HEK293 (cell line): Measurements from ENCODE around the gene ANTXR2.

Experiments used
- CTCF ChIA-PET: fragments of 350-600 bp; formaldehyde crosslinking; extraction: SDS; loops from one replicate; lab custom pipeline; 2021; ENCODE audit warnings: antibody characterized with exemption; lab: Yijun Ruan, JAX
- POLR2A ChIA-PET: fragments of 300-600 bp; formaldehyde crosslinking; extraction: SDS; loops from one replicate; lab custom pipeline; 2020; ENCODE audit warnings: antibody characterized with exemption, inconsistent platforms; lab: Yijun Ruan, JAX
- H3K27ac ChIP-seq: fragments of 200-500 bp; sonication (Bioruptor generic); 2 replicates; pipeline ENCODE4 v1.5.1; 2014; ENCODE audit warnings: low read depth, low read length, control low read depth, inconsistent platforms; ENCODE audit errors: extremely low read depth
- H3K36me3 ChIP-seq, 2 experiments: fragments of 200-500 bp in 1 of 2; sonication (Bioruptor generic) in 1 of 2; 1 replicate in 1 of 2; 2 replicates in 1 of 2; pipeline ENCODE4 v1.5.1; 2014 to 2017; ENCODE audit warnings: inconsistent platforms in 2 of 2, low read length in 2 of 2; ENCODE audit not compliant: control insufficient read depth in 2 of 2, insufficient read depth in 1 of 2
- H3K4me1 ChIP-seq: fragments of 200-500 bp; sonication (Bioruptor generic); 2 replicates; pipeline ENCODE4 v1.5.1; 2014; ENCODE audit warnings: mild to moderate bottlenecking, low read length, inconsistent platforms; ENCODE audit not compliant: control insufficient read depth, insufficient read depth
- H3K4me3 ChIP-seq: 2 replicates; pipeline ENCODE4 v1.5.1; 2011; ENCODE audit warnings: low read depth, mild to moderate bottlenecking, control low read depth, low read length, moderate library complexity
- H3K9me3 ChIP-seq: fragments of 200-500 bp; sonication (Bioruptor generic); 2 replicates; pipeline ENCODE4 v1.5.1; 2014; ENCODE audit warnings: low read depth, low read length, inconsistent platforms; ENCODE audit not compliant: control insufficient read depth, insufficient read depth
- ATF2 ChIP-seq: fragments of 450-650 bp; formaldehyde crosslinking; IDR thresholded peaks from 2 replicates; pipeline ENCODE4 v1.5.1; 2016; ENCODE audit warnings: missing biosample characterization, missing genetic modification characterization, low read depth
- GLIS1 ChIP-seq: fragments of 450-650 bp; formaldehyde crosslinking; IDR thresholded peaks from 2 replicates; pipeline ENCODE4 v1.5.1; 2016; ENCODE audit warnings: missing biosample characterization, missing genetic modification characterization
- GLIS2 ChIP-seq: fragments of 450-650 bp; formaldehyde crosslinking; IDR thresholded peaks from 2 replicates; pipeline ENCODE4 v1.5.1; 2016; ENCODE audit warnings: missing biosample characterization, missing genetic modification characterization
- MEIS1 ChIP-seq: sonication (generic); formaldehyde crosslinking; IDR thresholded peaks from 2 replicates; pipeline ENCODE4 v1.8.1; 2022; ENCODE audit warnings: missing genetic modification reagents, mild to moderate bottlenecking, borderline replicate concordance
- PRDM1 ChIP-seq: fragments of 450-650 bp; formaldehyde crosslinking; IDR thresholded peaks from 2 replicates; pipeline ENCODE4; 2016; ENCODE audit warnings: missing biosample characterization, missing genetic modification characterization
- RBAK ChIP-seq: fragments of 450-650 bp; formaldehyde crosslinking; IDR thresholded peaks from 2 replicates; pipeline ENCODE4 v1.5.1; 2016; ENCODE audit warnings: missing biosample characterization, missing genetic modification characterization
- TCF7L2 ChIP-seq: IDR thresholded peaks from 2 replicates; pipeline ENCODE4 v1.6.1; 2011; ENCODE audit warnings: low read depth, mild to moderate bottlenecking, inconsistent platforms, low read length, moderate library complexity, borderline replicate concordance
- WT1 ChIP-seq: fragments of 450-650 bp; formaldehyde crosslinking; IDR thresholded peaks from 2 replicates; pipeline ENCODE4 v1.5.1; 2016; ENCODE audit warnings: missing biosample characterization, missing genetic modification characterization
- ZBTB1 ChIP-seq: fragments of 450-650 bp; formaldehyde crosslinking; IDR thresholded peaks from 2 replicates; pipeline ENCODE4 v1.5.1; 2016; ENCODE audit warnings: missing biosample characterization, missing genetic modification characterization
- ZBTB26 ChIP-seq: fragments of 450-650 bp; formaldehyde crosslinking; optimal IDR thresholded peaks from 2 replicates; pipeline ENCODE3; 2016; ENCODE audit warnings: missing biosample characterization, mild to moderate bottlenecking, missing genetic modification characterization
- ZBTB6 ChIP-seq: fragments of 450-650 bp; formaldehyde crosslinking; IDR thresholded peaks from 2 replicates; pipeline ENCODE4 v1.5.1; 2017; ENCODE audit warnings: missing biosample characterization, missing genetic modification characterization
- ZNF132 ChIP-seq: fragments of 450-650 bp; formaldehyde crosslinking; IDR thresholded peaks from 2 replicates; pipeline ENCODE4 v1.5.1; 2017; ENCODE audit warnings: missing biosample characterization, missing genetic modification characterization, borderline replicate concordance
- ZNF324 ChIP-seq: fragments of 450-650 bp; formaldehyde crosslinking; IDR thresholded peaks from 2 replicates; pipeline ENCODE4 v1.5.1; 2016; ENCODE audit warnings: missing biosample characterization, missing genetic modification characterization
- ZNF416 ChIP-seq: fragments of 450-650 bp; formaldehyde crosslinking; IDR thresholded peaks from 2 replicates; pipeline ENCODE4 v1.5.1; 2016; ENCODE audit warnings: missing biosample characterization, missing genetic modification characterization
- ZNF433 ChIP-seq: fragments of 450-650 bp; formaldehyde crosslinking; IDR thresholded peaks from 2 replicates; pipeline ENCODE4 v1.5.1; 2016; ENCODE audit warnings: missing biosample characterization, missing genetic modification characterization, low read depth
- ZNF514 ChIP-seq: fragments of 450-650 bp; formaldehyde crosslinking; IDR thresholded peaks from 2 replicates; pipeline ENCODE4 v1.5.1; 2016; ENCODE audit warnings: missing biosample characterization, missing genetic modification characterization
- ZNF548 ChIP-seq: fragments of 450-650 bp; formaldehyde crosslinking; IDR thresholded peaks from 2 replicates; pipeline ENCODE4 v1.5.1; 2016; ENCODE audit warnings: missing biosample characterization, missing genetic modification characterization
- ZNF561 ChIP-seq: fragments of 450-650 bp; IDR thresholded peaks from 2 replicates; pipeline ENCODE4 v1.5.1; 2018; ENCODE audit warnings: missing biosample characterization, missing genetic modification characterization, borderline replicate concordance
- ZNF610 ChIP-seq: fragments of 450-650 bp; formaldehyde crosslinking; IDR thresholded peaks from 2 replicates; pipeline ENCODE4 v1.5.1; 2016; ENCODE audit warnings: missing biosample characterization, missing genetic modification characterization, borderline replicate concordance
- ZNF664 ChIP-seq: fragments of 450-650 bp; formaldehyde crosslinking; IDR thresholded peaks from 2 replicates; pipeline ENCODE4 v1.5.1; 2016; ENCODE audit warnings: missing biosample characterization, missing genetic modification characterization
- ZXDB ChIP-seq: fragments of 450-650 bp; formaldehyde crosslinking; IDR thresholded peaks from 2 replicates; pipeline ENCODE4 v1.5.1; 2016; ENCODE audit warnings: missing biosample characterization, missing genetic modification characterization
- TF ChIP-seq, protein P1 (sequence below): fragments of 450-650 bp; formaldehyde crosslinking; IDR thresholded peaks from 2 replicates; pipeline ENCODE4 v1.5.1; 2016; ENCODE audit warnings: missing biosample characterization, missing genetic modification characterization
- TF ChIP-seq, protein P2 (sequence below): fragments of 450-650 bp; formaldehyde crosslinking; conservative IDR thresholded peaks from 2 replicates; pipeline ENCODE4 v1.5.1; 2016; ENCODE audit warnings: low read depth, missing biosample characterization, missing genetic modification characterization

ANTXR2 gene

DNA sequence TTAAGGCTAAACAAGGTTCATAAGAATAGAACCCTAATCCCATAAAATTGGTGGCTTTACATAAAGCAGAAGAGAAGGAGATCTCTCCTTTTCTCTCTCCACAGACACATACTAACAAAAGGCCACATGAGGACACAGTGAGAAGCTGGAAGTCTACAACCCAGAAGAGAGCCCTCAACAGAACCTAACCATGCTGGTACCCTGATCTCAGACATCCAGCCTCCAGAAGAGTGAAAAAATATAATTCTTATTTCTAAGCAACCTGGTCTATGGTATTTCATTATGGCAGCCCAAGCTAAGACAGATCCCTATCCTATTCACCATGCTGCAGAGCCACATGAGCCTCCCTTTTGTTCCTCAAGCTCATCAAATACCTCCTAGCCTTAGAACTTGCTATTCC is 195.5 kb downstream of the ANTXR2 start:
- no peaks in the 10 kb centered on the region for H3K9me3 ChIP-seq
- POLR2A ChIA-PET = no interaction called here
- H3K4me3 ChIP-seq = no peak overlapping the region
- H3K36me3 ChIP-seq = no peaks in the 10 kb centered on the region
- CTCF ChIA-PET = no interaction called here
- H3K4me1 ChIP-seq = no peaks in the 10 kb centered on the region
- no peak overlapping the region for H3K27ac ChIP-seq
- TF ChIP-seq ZNF548 (no peak), GLIS2 (tag by site-specific recombination) (no peak), ZNF324 (no peak), MEIS1 (CRISPR knock-in tag) (no peak), ZBTB6 (tag by site-specific recombination) (no peak), ZNF514 (no peak), PRDM1 (tag by site-specific recombination) (no peak), WT1 (no peak), ATF2 (tag by site-specific recombination) (no peak), RBAK (tag by site-specific recombination) (no peak), ZNF132 (tag by site-specific recombination) (no peak), ZNF433 (no peak), ZNF416 (tag by site-specific recombination) (no peak), ZXDB (tag by site-specific recombination) (no peak), GLIS1 (tag by site-specific recombination) (no peak), ZNF610 (tag by site-specific recombination) (no peak), ZNF561 (tag by site-specific recombination) (no peak), ZBTB1 (tag by site-specific recombination) (no peak)
- TF ChIP-seq, all 188 proteins: peak for 0

DNA sequence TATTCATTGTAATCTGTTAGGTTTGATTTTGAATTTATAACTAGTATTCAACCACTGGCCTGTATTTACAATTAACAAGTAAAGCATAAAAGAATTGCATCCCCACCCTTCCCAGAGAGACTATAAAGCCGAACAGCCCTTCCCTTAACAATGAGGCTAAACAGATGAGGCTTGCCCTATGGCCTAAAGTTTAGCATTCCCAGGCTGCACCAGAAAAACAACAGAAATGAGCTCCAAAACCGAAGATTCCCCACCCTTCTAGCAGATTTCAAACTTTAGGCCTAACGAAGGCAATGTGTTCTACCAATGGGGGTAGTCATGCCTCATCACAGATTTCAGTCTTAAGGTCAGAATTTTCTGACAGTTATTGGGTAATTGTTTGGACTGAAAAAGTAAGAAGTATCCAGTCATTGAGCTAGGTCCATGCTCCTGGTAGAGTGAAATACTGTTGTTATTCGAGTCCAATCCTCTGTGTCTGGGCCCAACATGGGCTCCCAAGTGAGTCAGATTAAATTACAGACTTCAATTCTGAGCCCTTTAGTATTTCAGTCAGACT is 197.6 kb downstream of the ANTXR2 start:
- no peak overlapping the region for H3K4me3 ChIP-seq
- ChIA-PET CTCF (no interaction called here), POLR2A (no interaction called here)
- H3K9me3 ChIP-seq = no peaks in the 10 kb centered on the region
- H3K36me3 ChIP-seq = no peaks in the 10 kb centered on the region
- no peak overlapping the region for H3K27ac ChIP-seq
- H3K4me1 ChIP-seq = no peaks in the 10 kb centered on the region
- TF ChIP-seq TCF7L2 (no peak), ZNF664 (no peak), ZNF324 (no peak), ZBTB26 (tag by site-specific recombination) (no peak), ZBTB6 (tag by site-specific recombination) (no peak)
- TF ChIP-seq, protein P1, sequence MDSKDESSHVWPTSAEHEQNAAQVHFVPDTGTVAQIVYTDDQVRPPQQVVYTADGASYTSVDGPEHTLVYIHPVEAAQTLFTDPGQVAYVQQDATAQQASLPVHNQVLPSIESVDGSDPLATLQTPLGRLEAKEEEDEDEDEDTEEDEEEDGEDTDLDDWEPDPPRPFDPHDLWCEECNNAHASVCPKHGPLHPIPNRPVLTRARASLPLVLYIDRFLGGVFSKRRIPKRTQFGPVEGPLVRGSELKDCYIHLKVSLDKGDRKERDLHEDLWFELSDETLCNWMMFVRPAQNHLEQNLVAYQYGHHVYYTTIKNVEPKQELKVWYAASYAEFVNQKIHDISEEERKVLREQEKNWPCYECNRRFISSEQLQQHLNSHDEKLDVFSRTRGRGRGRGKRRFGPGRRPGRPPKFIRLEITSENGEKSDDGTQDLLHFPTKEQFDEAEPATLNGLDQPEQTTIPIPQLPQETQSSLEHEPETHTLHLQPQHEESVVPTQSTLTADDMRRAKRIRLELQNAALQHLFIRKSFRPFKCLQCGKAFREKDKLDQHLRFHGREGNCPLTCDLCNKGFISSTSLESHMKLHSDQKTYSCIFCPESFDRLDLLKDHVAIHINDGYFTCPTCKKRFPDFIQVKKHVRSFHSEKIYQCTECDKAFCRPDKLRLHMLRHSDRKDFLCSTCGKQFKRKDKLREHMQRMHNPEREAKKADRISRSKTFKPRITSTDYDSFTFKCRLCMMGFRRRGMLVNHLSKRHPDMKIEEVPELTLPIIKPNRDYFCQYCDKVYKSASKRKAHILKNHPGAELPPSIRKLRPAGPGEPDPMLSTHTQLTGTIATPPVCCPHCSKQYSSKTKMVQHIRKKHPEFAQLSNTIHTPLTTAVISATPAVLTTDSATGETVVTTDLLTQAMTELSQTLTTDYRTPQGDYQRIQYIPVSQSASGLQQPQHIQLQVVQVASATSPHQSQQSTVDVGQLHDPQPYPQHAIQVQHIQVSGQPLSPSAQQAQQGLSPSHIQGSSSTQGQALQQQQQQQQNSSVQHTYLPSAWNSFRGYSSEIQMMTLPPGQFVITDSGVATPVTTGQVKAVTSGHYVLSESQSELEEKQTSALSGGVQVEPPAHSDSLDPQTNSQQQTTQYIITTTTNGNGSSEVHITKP (tag by site-specific recombination) = no peak
- TF ChIP-seq, protein P2, sequence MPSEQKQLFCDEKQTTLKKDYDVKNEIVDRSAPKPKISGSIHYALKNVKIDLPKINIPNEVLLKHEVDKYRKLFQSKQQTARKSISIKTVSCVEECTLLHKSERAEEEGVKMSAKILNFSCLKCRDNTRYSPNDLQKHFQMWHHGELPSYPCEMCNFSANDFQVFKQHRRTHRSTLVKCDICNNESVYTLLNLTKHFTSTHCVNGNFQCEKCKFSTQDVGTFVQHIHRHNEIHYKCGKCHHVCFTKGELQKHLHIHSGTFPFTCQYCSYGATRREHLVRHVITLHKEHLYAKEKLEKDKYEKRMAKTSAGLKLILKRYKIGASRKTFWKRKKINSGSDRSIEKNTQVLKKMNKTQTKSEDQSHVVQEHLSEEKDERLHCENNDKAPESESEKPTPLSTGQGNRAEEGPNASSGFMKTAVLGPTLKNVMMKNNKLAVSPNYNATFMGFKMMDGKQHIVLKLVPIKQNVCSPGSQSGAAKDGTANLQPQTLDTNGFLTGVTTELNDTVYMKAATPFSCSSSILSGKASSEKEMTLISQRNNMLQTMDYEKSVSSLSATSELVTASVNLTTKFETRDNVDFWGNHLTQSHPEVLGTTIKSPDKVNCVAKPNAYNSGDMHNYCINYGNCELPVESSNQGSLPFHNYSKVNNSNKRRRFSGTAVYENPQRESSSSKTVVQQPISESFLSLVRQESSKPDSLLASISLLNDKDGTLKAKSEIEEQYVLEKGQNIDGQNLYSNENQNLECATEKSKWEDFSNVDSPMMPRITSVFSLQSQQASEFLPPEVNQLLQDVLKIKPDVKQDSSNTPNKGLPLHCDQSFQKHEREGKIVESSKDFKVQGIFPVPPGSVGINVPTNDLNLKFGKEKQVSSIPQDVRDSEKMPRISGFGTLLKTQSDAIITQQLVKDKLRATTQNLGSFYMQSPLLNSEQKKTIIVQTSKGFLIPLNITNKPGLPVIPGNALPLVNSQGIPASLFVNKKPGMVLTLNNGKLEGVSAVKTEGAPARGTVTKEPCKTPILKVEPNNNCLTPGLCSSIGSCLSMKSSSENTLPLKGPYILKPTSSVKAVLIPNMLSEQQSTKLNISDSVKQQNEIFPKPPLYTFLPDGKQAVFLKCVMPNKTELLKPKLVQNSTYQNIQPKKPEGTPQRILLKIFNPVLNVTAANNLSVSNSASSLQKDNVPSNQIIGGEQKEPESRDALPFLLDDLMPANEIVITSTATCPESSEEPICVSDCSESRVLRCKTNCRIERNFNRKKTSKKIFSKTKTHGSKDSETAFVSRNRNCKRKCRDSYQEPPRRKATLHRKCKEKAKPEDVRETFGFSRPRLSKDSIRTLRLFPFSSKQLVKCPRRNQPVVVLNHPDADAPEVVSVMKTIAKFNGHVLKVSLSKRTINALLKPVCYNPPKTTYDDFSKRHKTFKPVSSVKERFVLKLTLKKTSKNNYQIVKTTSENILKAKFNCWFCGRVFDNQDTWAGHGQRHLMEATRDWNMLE (tag by site-specific recombination) = no peak
